NCI-H146 treated with DMSO at 0.1 percent for 48 hours (cell line): ENCODE measurements around the gene PSMA2.

ENCODE experiments used
- DNase-seq: peaks from one replicate; lab custom pipeline; 2025; ENCODE audit not compliant: unreplicated experiment; lab: John Stamatoyannopoulos, UW

Gene PSMA2

GRCh38 chr7:42931834-42932651 is at the start of gene PSMA2, which contains the start of gene MRPL32:
Gene PSMA2, minus strand, starts transcription at chr7:42932174. Its CDS starts 16 bp downstream, at chr7:42932158.
Gene MRPL32, plus strand, starts transcription at chr7:42932376. Its CDS starts 11 bp downstream, at chr7:42932387.
- peak; percentile 95 for DNase-seq

GRCh38 chr7:42981601-42982000 is 49.6 kb upstream of the PSMA2 start:
- DNase-seq = no peak

GRCh38 chr7:42980514-42980913 is 48.5 kb upstream of the PSMA2 start:
- DNase-seq = no peak

- DNase-seq = no peak
Measured at GRCh38 chr7:42980084-42980483, 48.1 kb upstream of the PSMA2 start.

- no peak for DNase-seq
Measured at GRCh38 chr7:42978496-42978895, 46.5 kb upstream of the PSMA2 start.

- no peak for DNase-seq
Measured at GRCh38 chr7:42976371-42976770, 44.4 kb upstream of the PSMA2 start.

- no peak for DNase-seq
Measured at GRCh38 chr7:42972699-42973500, 40.9 kb upstream of the PSMA2 start.

- DNase-seq = no peak
Measured at GRCh38 chr7:42967391-42967790, 35.4 kb upstream of the PSMA2 start.

GRCh38 chr7:42964849-42965805 is 33.2 kb upstream of the PSMA2 start:
- DNase-seq = no peak

- DNase-seq = no peak
Measured at GRCh38 chr7:42964293-42964692, 32.3 kb upstream of the PSMA2 start.

GRCh38 chr7:42961170-42961569 is 29.2 kb upstream of the PSMA2 start:
- no peak for DNase-seq

- no peak for DNase-seq
Measured at GRCh38 chr7:42960762-42961161, 28.8 kb upstream of the PSMA2 start.

GRCh38 chr7:42959549-42959948 is 27.6 kb upstream of the PSMA2 start:
- DNase-seq = no peak

- no peak for DNase-seq
Measured at GRCh38 chr7:42956062-42956461, 24.1 kb upstream of the PSMA2 start.

GRCh38 chr7:42953994-42954393 is 22.0 kb upstream of the PSMA2 start:
- no peak for DNase-seq

- no peak for DNase-seq
Measured at GRCh38 chr7:42952328-42952727, 20.4 kb upstream of the PSMA2 start.

- DNase-seq = no peak
Measured at GRCh38 chr7:42950417-42950816, 18.4 kb upstream of the PSMA2 start.

- DNase-seq = no peak
Measured at GRCh38 chr7:42947521-42947920, 15.5 kb upstream of the PSMA2 start.

GRCh38 chr7:42946627-42946950 is 14.6 kb upstream of the PSMA2 start:
- DNase-seq = no peak

- DNase-seq = no peak
Measured at GRCh38 chr7:42945821-42946626, 14.1 kb upstream of the PSMA2 start.
